Dermis blood vessel endothelial cell (primary cell): ENCODE results near the gene IL4I1. TPM values are rescaled to one million over a fixed set of nuclear protein-coding genes. Genes with fewer than 3 reads are reported as not detected.

Experiments used
- DNase-seq: peaks from one replicate; pipeline ENCODE4 v3.0.0; 2010
- total RNA-seq: library from RNA; depleted of rRNA; stranded (reverse); fragments of >200 nt; gene quantifications from 2 replicates; pipeline ENCODE4 v1.2.3, GENCODE V29; 2014

Gene IL4I1
- total RNA-seq, 1 donor from 2014 or later: 3.6 TPM

- no peak for DNase-seq
Observed at GRCh38 chr19:49894879-49895565, 1.7 kb downstream of the IL4I1 start.

GRCh38 chr19:49894011-49894664, 2.5 kb downstream of the IL4I1 start:
- no peak for DNase-seq

GRCh38 chr19:49892716-49893115, 4.0 kb downstream of the IL4I1 start:
- DNase-seq: no peak

- no peak for DNase-seq
Observed at GRCh38 chr19:49891393-49891792, 5.3 kb downstream of the IL4I1 start.

GRCh38 chr19:49890349-49891311, 6.1 kb downstream of the IL4I1 start:
- DNase-seq: no peak

- peak; percentile 90 for DNase-seq
Observed at GRCh38 chr19:49889687-49890348, 6.9 kb downstream of the IL4I1 start.

GRCh38 chr19:49889038-49889686, 7.5 kb downstream of the IL4I1 start:
- no peak for DNase-seq

- DNase-seq: no peak
Observed at GRCh38 chr19:49888510-49888824, 8.2 kb downstream of the IL4I1 start.

- no peak for DNase-seq
Observed at GRCh38 chr19:49887665-49888509, 8.8 kb downstream of the IL4I1 start.

- DNase-seq: peak; percentile 25
Observed at GRCh38 chr19:49887037-49887664, 9.5 kb downstream of the IL4I1 start.

GRCh38 chr19:49884760-49885159, 11.9 kb downstream of the IL4I1 start:
- no peak for DNase-seq

GRCh38 chr19:49884109-49884508, 12.6 kb downstream of the IL4I1 start:
- no peak for DNase-seq

- DNase-seq: no peak
Observed at GRCh38 chr19:49883094-49883493, 13.6 kb downstream of the IL4I1 start.

GRCh38 chr19:49882643-49883042, 14.0 kb downstream of the IL4I1 start:
- no peak for DNase-seq

GRCh38 chr19:49881672-49882394, 14.9 kb downstream of the IL4I1 start:
- DNase-seq: peak; percentile 31

GRCh38 chr19:49881186-49881585, 15.5 kb downstream of the IL4I1 start:
- DNase-seq: no peak

GRCh38 chr19:49880162-49880869, 16.4 kb downstream of the IL4I1 start:
- DNase-seq: no peak

- DNase-seq: peak; percentile 46
Observed at GRCh38 chr19:49879243-49879963, 17.3 kb downstream of the IL4I1 start.

- DNase-seq: no peak
Observed at GRCh38 chr19:49878744-49879070, 18.0 kb downstream of the IL4I1 start.
